IMR-90 (cell line): Measurements from ENCODE around the gene MYT1. TPM values are rescaled to one million over a fixed set of nuclear protein-coding genes. Genes with fewer than 3 reads are reported as not detected.
A peak's percentile ranks its signal among the peaks of the same experiment; 100 is the strongest.

Source experiments
- ATAC-seq: fragments of 200-7000 bp; cut with Tn5 transposase; 2 replicates; pipeline ENCODE4 v1.9.1; 2020; ENCODE audit warnings: low read depth, mild to moderate bottlenecking, moderate library complexity
- BruUV-seq: library from RNA; stranded (reverse); fragments of 400-500 nt; replicated peaks from 2 replicates; lab custom pipeline; 2021; lab: Mats Ljungman, UMichigan
- CTCF ChIA-PET: fragments of 300-600 bp; formaldehyde crosslinking; extraction: SDS; loops from one replicate; lab custom pipeline; 2021; ENCODE audit warnings: antibody characterized with exemption; lab: Yijun Ruan, JAX
- POLR2A ChIA-PET: fragments of 300-600 bp; sonication (Branson Sonifier 250); formaldehyde crosslinking; loops from one replicate; lab custom pipeline; 2022; ENCODE audit warnings: antibody characterized with exemption; ENCODE audit not compliant: unreplicated experiment; lab: Charles Lee
- DNase-seq: peaks from one replicate; pipeline ENCODE4 v3.0.0; 2013
- H2AFZ ChIP-seq: replicated peaks from 2 replicates; pipeline ENCODE3; 2013; ENCODE audit warnings: low read length, mild to moderate bottlenecking; ENCODE audit not compliant: poor library complexity
- H2AK5ac ChIP-seq: 2 replicates; pipeline ENCODE4 v1.6.1; 2013; ENCODE audit warnings: low read depth, low read length, inconsistent platforms
- H2AK9ac ChIP-seq: replicated peaks from 2 replicates; pipeline ENCODE3; 2013; ENCODE audit warnings: mild to moderate bottlenecking, low read depth, low read length, moderate library complexity; ENCODE audit not compliant: poor library complexity
- H2BK120ac ChIP-seq: 2 replicates; pipeline ENCODE4 v1.6.1; 2013; ENCODE audit warnings: low read depth, low read length, inconsistent platforms
- H2BK15ac ChIP-seq: 3 replicates; pipeline ENCODE4 v1.6.1; 2013; ENCODE audit warnings: low read depth, low read length, inconsistent platforms
- H2BK20ac ChIP-seq: 2 replicates; pipeline ENCODE4 v1.6.1; 2013; ENCODE audit warnings: low read depth, mild to moderate bottlenecking, inconsistent platforms, low read length, moderate library complexity
- H2BK5ac ChIP-seq: 2 replicates; pipeline ENCODE4 v1.6.1; 2013; ENCODE audit warnings: mild to moderate bottlenecking, low read depth, low read length, inconsistent platforms; ENCODE audit not compliant: poor library complexity, severe bottlenecking
- H3K14ac ChIP-seq: replicated peaks from 2 replicates; pipeline ENCODE4 v1.6.1; 2013; ENCODE audit warnings: low read depth, low read length, inconsistent platforms
- H3K18ac ChIP-seq: 2 replicates; pipeline ENCODE4 v1.6.1; 2013; ENCODE audit warnings: low read depth, low read length, control low read depth
- H3K23ac ChIP-seq: 2 replicates; pipeline ENCODE4 v1.6.1; 2013; ENCODE audit warnings: low read depth, low read length, inconsistent platforms
- H3K27ac ChIP-seq: 2 replicates; pipeline ENCODE4 v1.5.1; 2013; ENCODE audit warnings: mild to moderate bottlenecking, control low read depth, low read length; ENCODE audit not compliant: insufficient read depth
- H3K27me3 ChIP-seq: 2 replicates; pipeline ENCODE4 v1.6.1; 2013; ENCODE audit warnings: low read length; ENCODE audit not compliant: control insufficient read depth, insufficient read depth
- H3K36me3 ChIP-seq: 2 replicates; pipeline ENCODE4 v1.6.1; 2013; ENCODE audit warnings: low read length, mixed read lengths; ENCODE audit not compliant: control insufficient read depth, insufficient read depth
- H3K4ac ChIP-seq: 2 replicates; pipeline ENCODE4 v1.6.1; 2013; ENCODE audit warnings: low read depth, low read length, inconsistent platforms
- H3K4me1 ChIP-seq: 2 replicates; pipeline ENCODE4 v1.6.1; 2013; ENCODE audit warnings: low read length, mixed read lengths; ENCODE audit not compliant: control insufficient read depth, insufficient read depth
- H3K4me2 ChIP-seq: 2 replicates; pipeline ENCODE4 v1.6.1; 2013; ENCODE audit warnings: low read depth, mild to moderate bottlenecking, control low read depth, low read length, moderate library complexity
- H3K4me3 ChIP-seq: 2 replicates; pipeline ENCODE4 v1.5.1; 2013; ENCODE audit warnings: low read depth, mild to moderate bottlenecking, control low read depth, low read length, moderate library complexity; ENCODE audit not compliant: insufficient read depth
- H3K56ac ChIP-seq: 2 replicates; pipeline ENCODE4 v1.6.1; 2013; ENCODE audit warnings: low read length, inconsistent platforms; ENCODE audit not compliant: insufficient read depth; ENCODE audit errors: extremely low read depth
- H3K79me1 ChIP-seq, 2 experiments: 2 replicates each; pipeline ENCODE4 v1.6.1; 2013; ENCODE audit warnings: low read length in 2 of 2, inconsistent platforms in 1 of 2, low read depth in 1 of 2
- H3K9ac ChIP-seq: 2 replicates; pipeline ENCODE4 v1.6.1; 2013; ENCODE audit warnings: low read depth, low read length, control low read depth
- H3K9me1 ChIP-seq: 2 replicates; pipeline ENCODE4 v1.6.1; 2013; ENCODE audit warnings: low read length, inconsistent platforms; ENCODE audit not compliant: insufficient read depth
- H3K9me3 ChIP-seq: 2 replicates; pipeline ENCODE4 v1.6.1; 2013; ENCODE audit warnings: low read length; ENCODE audit not compliant: control insufficient read depth, insufficient read depth
- H4K20me1 ChIP-seq: 2 replicates; pipeline ENCODE4 v1.6.1; 2013; ENCODE audit warnings: low read length, inconsistent platforms; ENCODE audit not compliant: insufficient read depth
- H4K5ac ChIP-seq: 2 replicates; pipeline ENCODE4 v1.6.1; 2013; ENCODE audit warnings: mild to moderate bottlenecking, low read depth, low read length, control low read depth
- H4K8ac ChIP-seq, 2 experiments: 2 replicates each; pipeline ENCODE4 v1.6.1; 2013; ENCODE audit warnings: low read depth in 2 of 2, low read length in 2 of 2, control low read depth in 1 of 2, inconsistent platforms in 1 of 2
- H4K91ac ChIP-seq: 2 replicates; pipeline ENCODE4 v1.6.1; 2013; ENCODE audit warnings: low read depth, low read length, inconsistent platforms; ENCODE audit not compliant: insufficient read depth
- BHLHE40 ChIP-seq: fragments of 150-350 bp; IDR thresholded peaks from 2 replicates; pipeline ENCODE4 v1.6.1; 2016; ENCODE audit warnings: mild to moderate bottlenecking, low read depth, low read length
- CEBPB ChIP-seq: IDR thresholded peaks from 2 replicates; pipeline ENCODE4 v1.6.1; 2012; ENCODE audit warnings: low read depth, low read length, improper control_type of control experiment
- CHD1 ChIP-seq: IDR thresholded peaks from 2 replicates; pipeline ENCODE4 v1.6.1; 2012; ENCODE audit warnings: low read depth, low read length, improper control_type of control experiment
- CTCF ChIP-seq: conservative IDR thresholded peaks from 2 replicates; pipeline ENCODE4 v1.5.1; 2012; ENCODE audit warnings: mild to moderate bottlenecking, low read depth, low read length, improper control_type of control experiment
- ELK1 ChIP-seq: fragments of 150-350 bp; IDR thresholded peaks from 2 replicates; pipeline ENCODE4 v1.6.1; 2016; ENCODE audit warnings: low read depth, mild to moderate bottlenecking, low read length, moderate library complexity, borderline replicate concordance
- FOS ChIP-seq: fragments of 150-350 bp; IDR thresholded peaks from 2 replicates; pipeline ENCODE4 v1.6.1; 2016; ENCODE audit warnings: low read depth, low read length
- MAFK ChIP-seq: IDR thresholded peaks from 2 replicates; pipeline ENCODE4 v1.6.1; 2012; ENCODE audit warnings: low read depth, low read length, improper control_type of control experiment
- MAZ ChIP-seq: IDR thresholded peaks from 2 replicates; pipeline ENCODE4 v1.6.1; 2012; ENCODE audit warnings: low read depth, mild to moderate bottlenecking, low read length, improper control_type of control experiment, moderate library complexity, borderline replicate concordance
- MXI1 ChIP-seq: IDR thresholded peaks from 2 replicates; pipeline ENCODE4 v1.6.1; 2012; ENCODE audit warnings: low read depth, mild to moderate bottlenecking, low read length, moderate library complexity, borderline replicate concordance
- NFE2L2 ChIP-seq: fragments of 150-350 bp; IDR thresholded peaks from 2 replicates; pipeline ENCODE4 v1.6.1; 2016; ENCODE audit warnings: low read depth, mild to moderate bottlenecking, low read length
- POLR2A ChIP-seq: IDR thresholded peaks from 2 replicates; pipeline ENCODE4 v1.6.1; 2012; ENCODE audit warnings: mild to moderate bottlenecking, low read depth, low read length
- RAD21 ChIP-seq: IDR thresholded peaks from 2 replicates; pipeline ENCODE4 v1.6.1; 2012; ENCODE audit warnings: low read length, improper control_type of control experiment
- RCOR1 ChIP-seq: IDR thresholded peaks from 2 replicates; pipeline ENCODE4 v1.6.1; 2012; ENCODE audit warnings: mild to moderate bottlenecking, low read length, improper control_type of control experiment; ENCODE audit not compliant: insufficient replicate concordance
- RFX5 ChIP-seq: IDR thresholded peaks from 2 replicates; pipeline ENCODE4 v1.8.0; 2012; ENCODE audit warnings: low read depth, mild to moderate bottlenecking, low read length, moderate library complexity
- SMC3 ChIP-seq: fragments of 150-350 bp; IDR thresholded peaks from 2 replicates; pipeline ENCODE4 v1.6.1; 2016; ENCODE audit warnings: low read depth, mild to moderate bottlenecking, antibody characterized with exemption, low read length, moderate library complexity
- WGBS, 2 experiments: methylation state at CpG; one replicate each; pipeline versions ENCODE4 v1.1.5 to v1.1.7; 2013; ENCODE audit warnings: missing lambda C conversion rate in 2 of 2; ENCODE audit not compliant: insufficient read length in 1 of 2; ENCODE audit errors: extremely low coverage in 2 of 2; 5-methylcytosine and 5-hydroxymethylcytosine counted together
- dilution Hi-C: fragments of 300-500 bp; cut with HindIII; formaldehyde crosslinking; loops from one replicate; pipeline ENCODE4 v1.14.3; 2018; ENCODE audit warnings: low sequenced_read_pairs; ENCODE audit not compliant: unreplicated experiment
- in situ Hi-C: fragments of 300-500 bp; cut with MboI; formaldehyde crosslinking; loops from 3 replicates; pipeline ENCODE4 v1.14.3; 2019; ENCODE audit warnings: low sequenced_read_pairs, inconsistent platforms, mixed read lengths
- intact Hi-C: fragments of 100-400 bp; cut with micrococcal nuclease; formaldehyde crosslinking; loops from 2 replicates; pipeline ENCODE4 v1.10.0; 2022
- polyA plus RNA-seq, 3 experiments: library from polyadenylated mRNA; depleted of rRNA; stranded (reverse); fragments of >200 nt; gene quantifications; 2 replicates each; pipeline ENCODE4 v1.2.3, GENCODE V29; 2012; ENCODE audit warnings: low replicate concordance in 1 of 3
- total RNA-seq: library from RNA; depleted of rRNA; stranded (reverse); fragments of >200 nt; gene quantifications from 2 replicates; pipeline ENCODE4 v1.2.3, GENCODE V29; 2012
- TF ChIP-seq, protein P1 (sequence below): fragments of 150-350 bp; IDR thresholded peaks from 2 replicates; pipeline ENCODE4 v1.6.1; 2017; ENCODE audit warnings: mild to moderate bottlenecking, antibody characterized with exemption, low read length, low read depth

The MYT1 gene
- total and polyA plus RNA-seq, 2 of the 4 experiments (the other 2 are of a cell fraction) = not detected

DNA sequence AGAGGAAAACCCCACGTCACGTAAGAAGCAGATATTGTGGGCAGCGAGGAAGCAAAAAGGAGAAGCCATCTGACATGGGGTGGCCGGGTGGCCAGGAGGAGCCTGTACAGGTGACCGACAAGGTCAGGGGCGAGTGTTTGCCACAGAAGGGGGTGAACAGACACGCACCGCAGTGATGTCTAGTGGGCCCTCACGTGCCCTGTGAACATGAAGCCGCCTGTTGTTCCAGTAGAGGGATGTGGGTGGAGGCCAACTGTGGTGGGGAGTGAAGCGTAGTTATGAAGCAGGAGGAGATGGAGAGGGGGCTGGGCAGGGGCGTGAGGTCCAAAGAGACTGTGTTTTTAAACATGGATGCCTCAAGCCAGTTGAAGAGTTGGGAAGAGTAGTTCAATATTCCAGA, 20.5 kb downstream of the MYT1 start:
- WGBS, 2 experiments = 57% methylated on average over 7 of the region's 12 CpGs; no CpG with 5 or more reads in 1 of the 2 experiments
- in situ Hi-C loops = no loop called here

More for the DNA sequence above, 20.5 kb downstream of the MYT1 start:
- no peak overlapping the region for H2AK9ac ChIP-seq
- no peak overlapping the region for H2AK5ac ChIP-seq
- no peak overlapping the region for H3K14ac ChIP-seq
- no peak overlapping the region for H3K4ac ChIP-seq
- no peaks in the 10 kb centered on the region for H3K36me3 ChIP-seq
- H3K9ac ChIP-seq = no peak overlapping the region
- no peak overlapping the region for H3K27ac ChIP-seq
- no TSS peak for BruUV-seq
- H3K4me2 ChIP-seq = no peak overlapping the region
- dilution Hi-C loops = no loop called here
- H3K4me1 ChIP-seq = no peaks in the 10 kb centered on the region
- no peaks in the 10 kb centered on the region for H3K9me1 ChIP-seq
- ChIA-PET CTCF (no interaction called here), POLR2A (no interaction called here)
- no peaks in the 10 kb centered on the region for H3K79me1 ChIP-seq
- no peak overlapping the region for H3K56ac ChIP-seq
- H4K91ac ChIP-seq = no peak overlapping the region
- H3K9me3 ChIP-seq = peaks cover 2% of the 10 kb centered on the region; the same call in 1 of the 2 replicates
- peaks cover 13% of the 10 kb centered on the region for H3K27me3 ChIP-seq
- H4K8ac ChIP-seq = no peak overlapping the region
- H3K4me3 ChIP-seq = no peak overlapping the region
- TF ChIP-seq CHD1 (no peak), RFX5 (no peak), SMC3 (no peak), MAFK (no peak), CTCF (no peak), CEBPB (no peak), RCOR1 (no peak), ELK1 (no peak), BHLHE40 (no peak), FOS (no peak), MXI1 (no peak), MAZ (no peak), POLR2A (no peak), RAD21 (no peak), NFE2L2 (no peak)
- TF ChIP-seq, protein P1, sequence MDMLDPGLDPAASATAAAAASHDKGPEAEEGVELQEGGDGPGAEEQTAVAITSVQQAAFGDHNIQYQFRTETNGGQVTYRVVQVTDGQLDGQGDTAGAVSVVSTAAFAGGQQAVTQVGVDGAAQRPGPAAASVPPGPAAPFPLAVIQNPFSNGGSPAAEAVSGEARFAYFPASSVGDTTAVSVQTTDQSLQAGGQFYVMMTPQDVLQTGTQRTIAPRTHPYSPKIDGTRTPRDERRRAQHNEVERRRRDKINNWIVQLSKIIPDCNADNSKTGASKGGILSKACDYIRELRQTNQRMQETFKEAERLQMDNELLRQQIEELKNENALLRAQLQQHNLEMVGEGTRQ = no peak
- no peak overlapping the region for H3K23ac ChIP-seq
- no peak overlapping the region for H3K18ac ChIP-seq
- H2BK15ac ChIP-seq = no peak overlapping the region
- no peak for DNase-seq
- no peak overlapping the region for H2BK120ac ChIP-seq
- peak overlapping the region; percentile 6 for H2AFZ ChIP-seq
- H4K20me1 ChIP-seq = no peaks in the 10 kb centered on the region
- no peak overlapping the region for H4K5ac ChIP-seq
- ATAC-seq = no peak
- H2BK20ac ChIP-seq = no peak overlapping the region
- no peak overlapping the region for H2BK5ac ChIP-seq
- intact Hi-C loops = no loop called here
